Smooth muscle cell of trachea (primary cell): ENCODE measurements around the gene SLC2A1. TPM values are rescaled to one million over a fixed set of nuclear protein-coding genes. Genes with fewer than 3 reads are reported as not detected.

Source experiments
- total RNA-seq: library from RNA; depleted of rRNA; stranded (reverse); fragments of >200 nt; gene quantifications from 2 replicates; pipeline ENCODE4 v1.2.1, GENCODE V29; 2014

Gene SLC2A1
- total RNA-seq: 50.8 and 114 TPM in 2 replicates

GRCh38 chr1:42958488-42959319 lies at the start of gene SLC2A1:
SLC2A1 (minus strand) TSS chr1:42958868; CDS start chr1:42958651, 217 bp downstream.

Other genes starting within 250 kb of the SLC2A1 start
- under 0.01 TPM in 1 of 2 replicates, not detected in the other for gene CLDN19, start 218.6 kb downstream of the SLC2A1 start, total RNA-seq
- 104 and 141 TPM in 2 replicates for gene P3H1, start 191.8 kb downstream of the SLC2A1 start, total RNA-seq
- 4.4 and 4.5 TPM in 2 replicates for gene C1orf50, start 191.6 kb downstream of the SLC2A1 start, total RNA-seq
- 0.15 and 0.17 TPM in 2 replicates for gene TMEM269, start 173.9 kb downstream of the SLC2A1 start, total RNA-seq
- gene ERMAP, start 141.7 kb downstream of the SLC2A1 start, total RNA-seq: 19.6 and 22.7 TPM in 2 replicates
- gene SVBP, start 141.5 kb downstream of the SLC2A1 start, total RNA-seq: 14.6 and 24.6 TPM in 2 replicates
- 10.5 and 12.7 TPM in 2 replicates for gene ZNF691, start 112.3 kb downstream of the SLC2A1 start, total RNA-seq
- gene EBNA1BP2, start 213.4 kb upstream of the SLC2A1 start, total RNA-seq: 51.3 and 74.9 TPM in 2 replicates
- under 0.01 and 0.33 TPM in 2 replicates for gene CFAP57, start 213.5 kb upstream of the SLC2A1 start, total RNA-seq